ENCODE data around the gene EDIL3. TPM values are rescaled to one million over a fixed set of nuclear protein-coding genes. Genes with fewer than 3 reads are reported as not detected.

Gene EDIL3
- total and polyA plus RNA-seq, 7 donors: 3.5 to 57.3 (median 37.1) TPM

DNA sequence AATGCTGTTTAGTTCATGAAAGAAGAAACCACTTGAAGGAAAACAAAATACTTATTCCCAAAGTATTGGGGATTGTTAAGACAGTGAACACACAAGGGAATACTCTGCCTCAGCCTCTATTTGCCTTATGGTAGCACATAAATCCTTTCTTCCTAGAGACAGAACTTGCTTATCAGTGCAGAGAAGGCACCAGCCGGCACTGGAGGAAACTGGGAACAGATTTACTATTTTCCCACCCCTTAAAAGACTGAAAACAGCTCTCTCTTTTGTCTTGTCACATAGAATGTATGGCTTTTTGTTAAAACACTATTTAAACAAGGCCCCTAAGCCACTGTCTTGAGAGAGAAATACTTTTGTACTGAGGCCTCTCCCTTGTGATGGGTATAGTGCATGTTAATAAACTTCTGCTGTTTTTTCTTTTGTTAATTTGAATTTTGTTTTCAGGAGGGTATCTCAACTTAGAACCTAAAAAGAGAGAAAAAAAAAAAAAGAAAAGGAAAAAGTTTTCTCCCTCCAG lies 40.7 kb upstream of the EDIL3 start:
- no peak for TF ChIP-seq POLR2AphosphoS5 (IDR thresholded peaks at IDR 0.05)
- TF ChIP-seq POLR2A (IDR thresholded peaks at IDR 0.05): no peak
- no peak for TF ChIP-seq EP300 (IDR thresholded peaks at IDR 0.05)
- TF ChIP-seq, protein P1, sequence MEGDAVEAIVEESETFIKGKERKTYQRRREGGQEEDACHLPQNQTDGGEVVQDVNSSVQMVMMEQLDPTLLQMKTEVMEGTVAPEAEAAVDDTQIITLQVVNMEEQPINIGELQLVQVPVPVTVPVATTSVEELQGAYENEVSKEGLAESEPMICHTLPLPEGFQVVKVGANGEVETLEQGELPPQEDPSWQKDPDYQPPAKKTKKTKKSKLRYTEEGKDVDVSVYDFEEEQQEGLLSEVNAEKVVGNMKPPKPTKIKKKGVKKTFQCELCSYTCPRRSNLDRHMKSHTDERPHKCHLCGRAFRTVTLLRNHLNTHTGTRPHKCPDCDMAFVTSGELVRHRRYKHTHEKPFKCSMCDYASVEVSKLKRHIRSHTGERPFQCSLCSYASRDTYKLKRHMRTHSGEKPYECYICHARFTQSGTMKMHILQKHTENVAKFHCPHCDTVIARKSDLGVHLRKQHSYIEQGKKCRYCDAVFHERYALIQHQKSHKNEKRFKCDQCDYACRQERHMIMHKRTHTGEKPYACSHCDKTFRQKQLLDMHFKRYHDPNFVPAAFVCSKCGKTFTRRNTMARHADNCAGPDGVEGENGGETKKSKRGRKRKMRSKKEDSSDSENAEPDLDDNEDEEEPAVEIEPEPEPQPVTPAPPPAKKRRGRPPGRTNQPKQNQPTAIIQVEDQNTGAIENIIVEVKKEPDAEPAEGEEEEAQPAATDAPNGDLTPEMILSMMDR (IDR thresholded peaks at IDR 0.05): no peak
- Histone ChIP-seq H3K27ac (no peak overlapping the region), H3K36me3 (no peaks in the 10 kb centered on the region), H3K9me3 (no peaks in the 10 kb centered on the region), H3K4me1 (no peaks in the 10 kb centered on the region), H3K27me3 (no peaks in the 10 kb centered on the region), H3K4me3 (no peak overlapping the region)
- 75 to 76% methylated on average over 1 of the region's 1 CpG for WGBS, 2 donors
- no peak for DNase-seq
- intact Hi-C loops (cut with DNase I): no loop called here

DNA sequence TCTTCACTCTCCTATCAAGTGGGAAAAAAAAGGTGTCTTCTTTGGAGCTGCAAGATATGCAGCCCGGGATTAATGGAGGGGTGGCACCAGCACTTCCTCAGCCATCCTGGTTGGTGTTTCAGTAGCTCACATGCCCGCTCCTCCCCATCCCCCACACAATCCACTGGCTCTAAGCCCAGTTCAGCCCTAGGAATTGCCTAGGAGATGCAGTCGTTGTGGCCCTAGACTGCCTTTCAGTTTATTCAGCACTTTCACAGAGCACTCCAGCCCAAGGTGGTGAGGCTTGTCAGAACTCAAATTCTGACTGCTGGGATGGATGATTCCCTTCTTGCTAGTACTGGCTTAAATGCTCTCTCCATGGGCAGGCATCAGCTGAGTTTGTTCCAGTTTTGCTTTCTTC lies 35.1 kb upstream of the EDIL3 start:
- Histone ChIP-seq H3K4me1 (no peaks in the 10 kb centered on the region), H3K9me3 (no peaks in the 10 kb centered on the region), H3K4me3 (no peak overlapping the region), H3K27ac (no peak overlapping the region), H3K27me3 (no peaks in the 10 kb centered on the region), H3K36me3 (no peaks in the 10 kb centered on the region)
- intact Hi-C loops (cut with DNase I): no loop called here
- TF ChIP-seq EP300 (IDR thresholded peaks at IDR 0.05) (no peak), POLR2AphosphoS5 (IDR thresholded peaks at IDR 0.05) (no peak), POLR2A (IDR thresholded peaks at IDR 0.05) (no peak)
- TF ChIP-seq, protein P1 (IDR thresholded peaks at IDR 0.05): no peak
- WGBS, 2 donors: 79 to 82% methylated on average over 3 of the region's 3 CpGs
- DNase-seq: no peak

DNA sequence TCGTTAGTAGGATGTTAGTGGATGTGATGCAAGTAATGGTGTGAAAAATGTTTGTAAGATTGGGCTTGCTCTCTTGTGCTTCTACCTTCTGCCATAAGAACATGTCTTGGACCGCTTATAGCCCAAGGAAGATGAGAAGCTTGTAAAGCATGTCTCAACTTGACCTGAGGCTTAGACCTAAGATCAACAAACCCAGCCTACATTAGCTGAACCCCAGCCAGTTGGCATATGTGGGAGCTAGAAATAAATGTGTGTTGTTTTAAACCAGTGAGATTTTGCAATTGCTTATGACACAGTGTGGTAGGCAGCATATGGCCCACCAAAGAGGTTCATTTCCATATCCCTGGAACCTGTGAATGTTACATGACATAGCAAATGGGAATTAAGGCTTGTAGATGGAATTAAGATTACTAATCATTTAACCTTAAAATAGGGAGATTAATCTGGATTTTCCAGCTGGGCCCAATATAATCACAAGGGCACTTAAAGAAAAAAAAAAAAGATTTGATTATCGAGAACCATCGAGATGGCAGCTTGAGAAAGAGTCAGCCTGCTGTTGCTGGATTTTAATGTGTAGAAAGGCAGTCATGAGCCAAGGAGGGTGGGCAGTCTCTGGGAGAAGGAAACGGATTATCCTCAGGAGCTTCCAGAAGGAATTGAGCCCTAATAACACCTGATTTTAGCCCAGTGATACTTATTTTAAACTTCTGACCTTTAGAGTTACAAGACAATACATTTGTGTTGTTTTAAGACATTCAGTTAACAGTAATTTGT lies 27.3 kb upstream of the EDIL3 start:
- Histone ChIP-seq H3K4me1 (no peaks in the 10 kb centered on the region), H3K9me3 (no peaks in the 10 kb centered on the region), H3K4me3 (no peak overlapping the region), H3K36me3 (no peaks in the 10 kb centered on the region), H3K27me3 (no peaks in the 10 kb centered on the region), H3K27ac (no peak overlapping the region)
- 93 to 95% methylated on average over 5 of the region's 5 CpGs for WGBS, 2 donors
- TF ChIP-seq, protein P1 (IDR thresholded peaks at IDR 0.05): no peak
- TF ChIP-seq EP300 (IDR thresholded peaks at IDR 0.05) (no peak), POLR2AphosphoS5 (IDR thresholded peaks at IDR 0.05) (no peak), POLR2A (IDR thresholded peaks at IDR 0.05) (no peak)
- DNase-seq: no peak
- intact Hi-C loops (cut with DNase I): no loop called here

DNA sequence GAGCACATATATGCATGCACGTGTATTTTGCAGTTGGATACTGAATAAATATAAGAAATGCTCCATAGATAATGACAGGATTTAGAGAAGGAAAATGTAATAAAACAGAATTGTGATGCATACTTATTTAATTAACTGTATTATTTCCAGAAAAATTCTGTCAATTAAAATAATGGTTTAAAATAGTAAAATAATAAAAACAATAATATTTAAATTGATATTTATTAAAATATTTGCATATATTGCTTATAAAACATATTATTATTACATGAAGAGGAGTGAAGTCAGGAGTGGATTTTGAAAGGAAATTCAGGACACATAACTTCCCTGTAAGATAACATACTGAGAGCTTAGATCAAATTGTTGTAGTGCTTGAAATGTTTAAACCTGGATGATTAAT lies 21.4 kb upstream of the EDIL3 start:
- TF ChIP-seq EP300 (IDR thresholded peaks at IDR 0.05): no peak
- no peak for TF ChIP-seq POLR2A (IDR thresholded peaks at IDR 0.05)
- TF ChIP-seq, protein P1 (IDR thresholded peaks at IDR 0.05): no peak
- no peak for TF ChIP-seq POLR2AphosphoS5 (IDR thresholded peaks at IDR 0.05)
- DNase-seq: no peak
- 93% methylated on average over 1 of the region's 1 CpG for WGBS, 2 donors
- H3K4me3 ChIP-seq: no peak overlapping the region
- H3K36me3 ChIP-seq: no peaks in the 10 kb centered on the region
- H3K27me3 ChIP-seq: no peaks in the 10 kb centered on the region
- H3K27ac ChIP-seq: no peak overlapping the region
- no peaks in the 10 kb centered on the region for H3K4me1 ChIP-seq
- H3K9me3 ChIP-seq: no peaks in the 10 kb centered on the region
- intact Hi-C loops (cut with DNase I): no loop called here

All from sigmoid colon (tissue), 7 donors.